HUES6 (cell line): ENCODE measurements around the gene SUCLG2.
"Not testable (repeated sequence)": the region's sequence is repeated elsewhere in the genome, so short reads cannot be mapped to it uniquely, and the experiment has no call there.

Experiments used
- H3K27ac ChIP-seq: 2 replicates; pipeline ENCODE4 v1.7.0; 2013; ENCODE audit warnings: low read depth, mild to moderate bottlenecking, low read length, inconsistent platforms
- H3K27me3 ChIP-seq: 2 replicates; pipeline ENCODE4 v1.6.1; 2013; ENCODE audit warnings: low read length; ENCODE audit not compliant: control insufficient read depth, insufficient read depth
- H3K36me3 ChIP-seq: 2 replicates; pipeline ENCODE4 v1.6.1; 2013; ENCODE audit warnings: low read length; ENCODE audit not compliant: control insufficient read depth, insufficient read depth
- H3K4me1 ChIP-seq: 2 replicates; pipeline ENCODE4 v1.6.1; 2013; ENCODE audit warnings: low read length; ENCODE audit not compliant: control insufficient read depth, insufficient read depth
- H3K4me3 ChIP-seq: 2 replicates; pipeline ENCODE4 v1.5.1; 2013; ENCODE audit warnings: low read depth, low read length
- H3K9ac ChIP-seq: one replicate; pipeline ENCODE4 v1.6.1; 2013; ENCODE audit warnings: mild to moderate bottlenecking, low read length
- H3K9me3 ChIP-seq: 2 replicates; pipeline ENCODE4 v1.6.1; 2013; ENCODE audit warnings: low read depth, low read length; ENCODE audit not compliant: control insufficient read depth, insufficient read depth

Gene SUCLG2

GRCh38 chr3:67561667-67562394 lies 92.6 kb downstream of the SUCLG2 start:
- no peak overlapping the region for H3K27ac ChIP-seq

GRCh38 chr3:67561266-67561665 lies 93.1 kb downstream of the SUCLG2 start:
- H3K9ac ChIP-seq = no peak overlapping the region
- no peaks in the 10 kb centered on the region for H3K4me1 ChIP-seq
- no peak overlapping the region for H3K27ac ChIP-seq
- H3K27me3 ChIP-seq = no peaks in the 10 kb centered on the region
- no peaks in the 10 kb centered on the region for H3K9me3 ChIP-seq
- no peak overlapping the region for H3K4me3 ChIP-seq
- H3K36me3 ChIP-seq = no peaks in the 10 kb centered on the region

More at GRCh38 chr3:67561667-67562394, 92.6 kb downstream of the SUCLG2 start:
- H3K9me3 ChIP-seq = no peaks in the 10 kb centered on the region
- H3K9ac ChIP-seq = no peak overlapping the region
- H3K27me3 ChIP-seq = no peaks in the 10 kb centered on the region
- no peak overlapping the region for H3K4me3 ChIP-seq
- H3K36me3 ChIP-seq = no peaks in the 10 kb centered on the region
- H3K4me1 ChIP-seq = no peaks in the 10 kb centered on the region

GRCh38 chr3:67559029-67559605 lies 95.3 kb downstream of the SUCLG2 start:
- Histone ChIP-seq H3K9ac (no peak overlapping the region), H3K4me1 (no peaks in the 10 kb centered on the region), H3K27ac (no peak overlapping the region), H3K36me3 (no peaks in the 10 kb centered on the region), H3K27me3 (no peaks in the 10 kb centered on the region), H3K9me3 (no peaks in the 10 kb centered on the region), H3K4me3 (no peak overlapping the region)

GRCh38 chr3:67558426-67558825 lies 96.0 kb downstream of the SUCLG2 start:
- Histone ChIP-seq H3K9me3 (no peaks in the 10 kb centered on the region), H3K4me3 (no peak overlapping the region), H3K36me3 (no peaks in the 10 kb centered on the region), H3K4me1 (no peaks in the 10 kb centered on the region), H3K27me3 (no peaks in the 10 kb centered on the region), H3K27ac (no peak overlapping the region), H3K9ac (no peak overlapping the region)

- Histone ChIP-seq H3K4me3 (no peak overlapping the region), H3K9me3 (no peaks in the 10 kb centered on the region), H3K9ac (no peak overlapping the region), H3K36me3 (no peaks in the 10 kb centered on the region), H3K4me1 (no peaks in the 10 kb centered on the region), H3K27me3 (no peaks in the 10 kb centered on the region), H3K27ac (no peak overlapping the region)
Measured at GRCh38 chr3:67557848-67558355, 96.5 kb downstream of the SUCLG2 start.

- no peaks in the 10 kb centered on the region for H3K9me3 ChIP-seq
- no peaks in the 10 kb centered on the region for H3K4me1 ChIP-seq
- H3K9ac ChIP-seq = no peak overlapping the region
- no peak overlapping the region for H3K4me3 ChIP-seq
- no peaks in the 10 kb centered on the region for H3K36me3 ChIP-seq
- H3K27ac ChIP-seq = no peak overlapping the region
- H3K27me3 ChIP-seq = no peaks in the 10 kb centered on the region
Measured at GRCh38 chr3:67551361-67552016, 102.9 kb downstream of the SUCLG2 start.

GRCh38 chr3:67550541-67550940 lies 103.9 kb downstream of the SUCLG2 start:
- Histone ChIP-seq H3K9me3 (no peaks in the 10 kb centered on the region), H3K9ac (no peak overlapping the region), H3K27ac (no peak overlapping the region), H3K4me3 (no peak overlapping the region), H3K27me3 (no peaks in the 10 kb centered on the region), H3K36me3 (no peaks in the 10 kb centered on the region), H3K4me1 (no peaks in the 10 kb centered on the region)

- not testable (repeated sequence) for H3K4me3 ChIP-seq, H3K27me3 ChIP-seq, H3K27ac ChIP-seq, H3K4me1 ChIP-seq, H3K9me3 ChIP-seq, H3K36me3 ChIP-seq, H3K9ac ChIP-seq
Measured at GRCh38 chr3:67542502-67543250, 111.7 kb downstream of the SUCLG2 start.

- Histone ChIP-seq H3K36me3 (no peaks in the 10 kb centered on the region), H3K4me3 (no peak overlapping the region), H3K27ac (no peak overlapping the region), H3K9me3 (no peaks in the 10 kb centered on the region), H3K27me3 (no peaks in the 10 kb centered on the region), H3K4me1 (no peaks in the 10 kb centered on the region), H3K9ac (no peak overlapping the region)
Measured at GRCh38 chr3:67540198-67540894, 114.1 kb downstream of the SUCLG2 start.

- H3K36me3 ChIP-seq, H3K4me1 ChIP-seq, H3K27me3 ChIP-seq, H3K4me3 ChIP-seq, H3K9me3 ChIP-seq, H3K9ac ChIP-seq, H3K27ac ChIP-seq: not testable (repeated sequence)
Measured at GRCh38 chr3:67537203-67537602, 117.2 kb downstream of the SUCLG2 start.
